OCI-LY3 (cell line): ENCODE data around the gene LIPC.

Source experiments
- EZH2phosphoT487 ChIP-seq: fragments of 200-600 bp; shearing (Covaris generic); IDR thresholded peaks from 2 replicates; pipeline ENCODE4 v1.6.1; 2018; ENCODE audit warnings: antibody characterized with exemption, mixed run types, low read depth
- TF ChIP-seq, protein P1 (sequence below): fragments of 200-600, 300-600 bp; sonication (generic); IDR thresholded peaks from 2 replicates; pipeline ENCODE4 v1.5.1; 2014; ENCODE audit warnings: antibody characterized with exemption, low read length, low read depth

DNA sequence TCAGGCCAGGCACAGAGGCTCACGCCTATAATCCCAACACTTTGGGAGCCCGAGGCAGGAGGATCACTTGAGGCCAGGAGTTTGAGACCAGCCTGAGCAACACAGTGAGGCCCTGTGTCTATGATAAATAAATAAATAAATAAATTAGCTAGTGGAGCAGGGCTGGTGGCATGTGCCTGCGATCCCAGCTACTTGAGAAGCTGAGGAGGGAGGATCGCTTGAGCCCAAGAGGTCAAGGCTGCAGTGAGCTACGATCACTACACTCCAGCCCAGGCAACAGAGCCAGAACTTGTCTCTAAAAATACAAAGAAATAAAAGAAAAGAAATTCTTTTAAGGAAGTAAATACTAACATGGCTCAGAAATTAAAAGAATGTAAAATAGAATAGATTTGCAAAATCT, 91.8 kb downstream of the LIPC start:
- TF ChIP-seq, protein P1, sequence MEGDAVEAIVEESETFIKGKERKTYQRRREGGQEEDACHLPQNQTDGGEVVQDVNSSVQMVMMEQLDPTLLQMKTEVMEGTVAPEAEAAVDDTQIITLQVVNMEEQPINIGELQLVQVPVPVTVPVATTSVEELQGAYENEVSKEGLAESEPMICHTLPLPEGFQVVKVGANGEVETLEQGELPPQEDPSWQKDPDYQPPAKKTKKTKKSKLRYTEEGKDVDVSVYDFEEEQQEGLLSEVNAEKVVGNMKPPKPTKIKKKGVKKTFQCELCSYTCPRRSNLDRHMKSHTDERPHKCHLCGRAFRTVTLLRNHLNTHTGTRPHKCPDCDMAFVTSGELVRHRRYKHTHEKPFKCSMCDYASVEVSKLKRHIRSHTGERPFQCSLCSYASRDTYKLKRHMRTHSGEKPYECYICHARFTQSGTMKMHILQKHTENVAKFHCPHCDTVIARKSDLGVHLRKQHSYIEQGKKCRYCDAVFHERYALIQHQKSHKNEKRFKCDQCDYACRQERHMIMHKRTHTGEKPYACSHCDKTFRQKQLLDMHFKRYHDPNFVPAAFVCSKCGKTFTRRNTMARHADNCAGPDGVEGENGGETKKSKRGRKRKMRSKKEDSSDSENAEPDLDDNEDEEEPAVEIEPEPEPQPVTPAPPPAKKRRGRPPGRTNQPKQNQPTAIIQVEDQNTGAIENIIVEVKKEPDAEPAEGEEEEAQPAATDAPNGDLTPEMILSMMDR: no peak
- TF ChIP-seq EZH2phosphoT487: no peak
